ENCODE results near the gene LZTFL1. TPM values are rescaled to one million over a fixed set of nuclear protein-coding genes. Genes with fewer than 3 reads are reported as not detected.

Gene LZTFL1
- total and polyA plus RNA-seq, 4 donors: 3.4 to 11.8 (median 5.7) TPM

DNA sequence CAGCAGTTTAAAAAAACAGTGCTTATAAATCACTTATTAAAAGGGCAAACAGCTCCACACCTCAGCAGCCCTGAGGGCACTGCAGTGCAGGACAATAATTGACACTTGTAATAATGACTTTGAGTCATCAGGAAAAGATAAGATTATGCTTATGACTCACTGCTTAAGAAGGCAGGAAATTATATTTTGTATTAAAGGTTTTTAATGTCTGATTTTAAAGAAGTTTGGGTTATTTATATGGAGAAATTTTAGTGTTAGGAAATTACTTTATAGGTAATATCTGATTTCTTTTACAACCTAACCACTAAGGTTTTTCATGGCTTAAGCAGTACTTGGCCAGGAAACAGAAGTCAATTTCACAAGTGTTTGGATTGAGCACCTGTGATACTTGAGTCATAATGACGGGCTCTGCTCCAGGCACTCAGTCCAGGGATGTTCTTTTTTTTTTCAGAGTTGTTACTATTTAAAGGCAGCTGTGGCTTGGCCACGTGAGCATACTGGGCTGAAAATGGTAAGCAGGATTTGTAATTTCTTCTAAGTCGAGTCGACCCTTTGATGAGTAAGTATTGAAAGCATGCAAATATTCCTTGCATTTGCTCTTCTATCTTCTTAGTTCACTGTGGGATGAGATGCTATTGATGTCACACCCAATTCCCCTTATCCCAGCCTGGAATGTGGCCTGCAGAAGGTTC lies 23.9 kb downstream of the LZTFL1 start:
- Histone ChIP-seq H3K36me3 (ENCODE audit: control insufficient read depth in 4 of 4, insufficient read depth in 3 of 4, low read depth in 1 of 4, low read length in 3 of 4) (peaks cover 0 to 17% (median 12%) of the 10 kb centered on the region in 4 donors), H3K9me3 (ENCODE audit: control insufficient read depth in 4 of 4, low read length in 3 of 4) (peaks cover 0 to 5% (median 3%) of the 10 kb centered on the region in 4 donors), H3K27me3 (ENCODE audit: control insufficient read depth in 4 of 4, insufficient read depth in 4 of 4, low read length in 3 of 4) (no peaks in the 10 kb centered on the region), H3K4me1 (ENCODE audit: control insufficient read depth in 4 of 4, insufficient read depth in 4 of 4, low read length in 3 of 4) (no peaks in the 10 kb centered on the region), H3K4me3 (ENCODE audit: low read depth in 1 of 3, low read length in 3 of 3) (no peak overlapping the region), H3K9ac (ENCODE audit: low read depth in 1 of 2, low read length in 2 of 2) (no peak overlapping the region), H3K27ac (ENCODE audit: low read depth in 1 of 2, low read length in 2 of 2) (no peak overlapping the region)
- peak in 1 of 2 donors; percentile 49 for TF ChIP-seq RXRA (IDR thresholded peaks at IDR 0.05)
- no peak for TF ChIP-seq RAD21 (IDR thresholded peaks at IDR 0.05)
- TF ChIP-seq FOXA2 (IDR thresholded peaks at IDR 0.05): no peak
- TF ChIP-seq YY1 (IDR thresholded peaks at IDR 0.05): peak; percentile 14
- peak in 1 of 2 donors; percentile 75 for TF ChIP-seq JUND (IDR thresholded peaks at IDR 0.05)
- peak in 1 of 2 donors; percentile 50 for TF ChIP-seq HNF4A (conservative IDR thresholded peaks at IDR 0.05)
- TF ChIP-seq, protein P1, sequence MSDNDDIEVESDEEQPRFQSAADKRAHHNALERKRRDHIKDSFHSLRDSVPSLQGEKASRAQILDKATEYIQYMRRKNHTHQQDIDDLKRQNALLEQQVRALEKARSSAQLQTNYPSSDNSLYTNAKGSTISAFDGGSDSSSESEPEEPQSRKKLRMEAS (IDR thresholded peaks at IDR 0.05): no peak
- TF ChIP-seq TAF1 (conservative IDR thresholded peaks at IDR 0.05): no peak
- DNase-seq (ENCODE audit: low spot score): no peak
- WGBS: 51% methylated on average over 4 of the region's 4 CpGs

GRCh38 chr3:45816544-45816943 lies 25.4 kb downstream of the LZTFL1 start:
- Histone ChIP-seq H3K9ac (ENCODE audit: low read depth in 1 of 2, low read length in 2 of 2) (no peak overlapping the region), H3K36me3 (ENCODE audit: control insufficient read depth in 4 of 4, insufficient read depth in 3 of 4, low read depth in 1 of 4, low read length in 3 of 4) (peaks cover 0 to 8% (median 6%) of the 10 kb centered on the region in 4 donors), H3K9me3 (ENCODE audit: control insufficient read depth in 4 of 4, low read length in 3 of 4) (peaks cover 0 to 5% (median 3%) of the 10 kb centered on the region in 4 donors), H3K27me3 (ENCODE audit: control insufficient read depth in 4 of 4, insufficient read depth in 4 of 4, low read length in 3 of 4) (no peaks in the 10 kb centered on the region), H3K4me3 (ENCODE audit: low read depth in 1 of 3, low read length in 3 of 3) (no peak overlapping the region), H3K4me1 (ENCODE audit: control insufficient read depth in 4 of 4, insufficient read depth in 4 of 4, low read length in 3 of 4) (no peaks in the 10 kb centered on the region), H3K27ac (ENCODE audit: low read depth in 1 of 2, low read length in 2 of 2) (no peak overlapping the region)
- 83% methylated on average over 3 of the region's 3 CpGs for WGBS
- no peak for TF ChIP-seq NR2F2 (IDR thresholded peaks at IDR 0.05)
- TF ChIP-seq ZBTB33 (IDR thresholded peaks at IDR 0.05): no peak
- TF ChIP-seq ATF3 (IDR thresholded peaks at IDR 0.05): no peak
- TF ChIP-seq HNF4A (conservative IDR thresholded peaks at IDR 0.05): no peak
- no peak for TF ChIP-seq GABPA (IDR thresholded peaks at IDR 0.05 in 1 of 2, conservative IDR thresholded peaks at IDR 0.05 in 1 of 2)
- TF ChIP-seq TAF1 (conservative IDR thresholded peaks at IDR 0.05): no peak
- no peak for DNase-seq (ENCODE audit: low spot score)

DNA sequence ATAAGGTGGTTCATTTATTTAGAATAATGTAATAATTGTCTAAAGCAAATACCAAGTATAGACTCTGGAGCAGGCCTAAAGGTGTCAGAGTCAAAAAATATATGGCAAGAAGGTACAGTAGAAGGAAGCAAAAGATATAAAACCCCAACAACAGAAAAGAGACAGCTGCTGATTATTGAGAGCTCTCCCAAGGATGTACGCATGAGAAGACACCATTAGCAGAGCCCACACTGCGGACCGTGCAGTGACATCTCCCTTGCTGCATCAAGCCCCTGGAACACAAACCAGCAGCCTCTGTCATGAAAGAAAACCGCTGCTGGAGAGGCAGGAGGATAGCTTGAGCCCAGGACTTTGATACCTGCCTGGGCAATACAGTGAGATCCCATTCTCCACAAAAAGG lies 27.6 kb downstream of the LZTFL1 start:
- TF ChIP-seq HNF4G (IDR thresholded peaks at IDR 0.05): no peak
- no peak for TF ChIP-seq NR2F2 (IDR thresholded peaks at IDR 0.05)
- TF ChIP-seq RXRA (IDR thresholded peaks at IDR 0.05): no peak
- no peak for TF ChIP-seq FOXA1 (IDR thresholded peaks at IDR 0.05)
- TF ChIP-seq ZBTB33 (IDR thresholded peaks at IDR 0.05): no peak
- no peak for TF ChIP-seq HNF4A (conservative IDR thresholded peaks at IDR 0.05)
- no peak for TF ChIP-seq TAF1 (conservative IDR thresholded peaks at IDR 0.05)
- TF ChIP-seq ATF3 (IDR thresholded peaks at IDR 0.05): no peak
- TF ChIP-seq, protein P2, sequence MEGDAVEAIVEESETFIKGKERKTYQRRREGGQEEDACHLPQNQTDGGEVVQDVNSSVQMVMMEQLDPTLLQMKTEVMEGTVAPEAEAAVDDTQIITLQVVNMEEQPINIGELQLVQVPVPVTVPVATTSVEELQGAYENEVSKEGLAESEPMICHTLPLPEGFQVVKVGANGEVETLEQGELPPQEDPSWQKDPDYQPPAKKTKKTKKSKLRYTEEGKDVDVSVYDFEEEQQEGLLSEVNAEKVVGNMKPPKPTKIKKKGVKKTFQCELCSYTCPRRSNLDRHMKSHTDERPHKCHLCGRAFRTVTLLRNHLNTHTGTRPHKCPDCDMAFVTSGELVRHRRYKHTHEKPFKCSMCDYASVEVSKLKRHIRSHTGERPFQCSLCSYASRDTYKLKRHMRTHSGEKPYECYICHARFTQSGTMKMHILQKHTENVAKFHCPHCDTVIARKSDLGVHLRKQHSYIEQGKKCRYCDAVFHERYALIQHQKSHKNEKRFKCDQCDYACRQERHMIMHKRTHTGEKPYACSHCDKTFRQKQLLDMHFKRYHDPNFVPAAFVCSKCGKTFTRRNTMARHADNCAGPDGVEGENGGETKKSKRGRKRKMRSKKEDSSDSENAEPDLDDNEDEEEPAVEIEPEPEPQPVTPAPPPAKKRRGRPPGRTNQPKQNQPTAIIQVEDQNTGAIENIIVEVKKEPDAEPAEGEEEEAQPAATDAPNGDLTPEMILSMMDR (IDR thresholded peaks at IDR 0.05; ENCODE audit: low read depth, low read length, missing input control): no peak
- no peak for TF ChIP-seq FOXA2 (IDR thresholded peaks at IDR 0.05)
- TF ChIP-seq EGR1 (IDR thresholded peaks at IDR 0.05; ENCODE audit: low read depth in 2 of 2): no peak
- no peak for TF ChIP-seq JUND (IDR thresholded peaks at IDR 0.05)
- Histone ChIP-seq H3K27ac (ENCODE audit: low read depth in 1 of 2, low read length in 2 of 2) (no peak overlapping the region), H3K9me3 (ENCODE audit: control insufficient read depth in 4 of 4, low read length in 3 of 4) (peaks cover 0 to 5% (median 3%) of the 10 kb centered on the region in 4 donors), H3K27me3 (ENCODE audit: control insufficient read depth in 4 of 4, insufficient read depth in 4 of 4, low read length in 3 of 4) (no peaks in the 10 kb centered on the region), H3K4me1 (ENCODE audit: control insufficient read depth in 4 of 4, insufficient read depth in 4 of 4, low read length in 3 of 4) (no peaks in the 10 kb centered on the region), H3K36me3 (ENCODE audit: control insufficient read depth in 4 of 4, insufficient read depth in 3 of 4, low read depth in 1 of 4, low read length in 3 of 4) (peaks cover 0 to 5% (median 0%) of the 10 kb centered on the region in 4 donors), H3K4me3 (ENCODE audit: low read depth in 1 of 3, low read length in 3 of 3) (no peak overlapping the region), H3K9ac (ENCODE audit: low read depth in 1 of 2, low read length in 2 of 2) (no peak overlapping the region)
- WGBS: 97% methylated on average over 4 of the region's 4 CpGs
- DNase-seq (ENCODE audit: low spot score): no peak
